Lung (tissue), 12 donors: ENCODE measurements around the gene GBE1. TPM values are rescaled to one million over a fixed set of nuclear protein-coding genes. Genes with fewer than 3 reads are reported as not detected.
"Not testable (repeated sequence)": the region's sequence is repeated elsewhere in the genome, so short reads cannot be mapped to it uniquely, and the experiment has no call there.

Experiments
- ATAC-seq: fragments of 200-7000 bp; cut with Tn5 transposase; one replicate; pipeline ENCODE4 v1.9.1; 2020; ENCODE audit warnings: moderate number of reproducible peaks; ENCODE audit not compliant: insufficient read depth, low FRiP score
- DNase-seq, 3 donors: peaks; one replicate each; pipeline ENCODE4 v3.0.0-alpha.2; 2013 to 2017
- H3K27ac ChIP-seq, 2 donors: one replicate each; pipeline ENCODE4 v1.5.1; 2013; ENCODE audit warnings: mild to moderate bottlenecking in 2 of 2, moderate library complexity in 2 of 2, control low read depth in 1 of 2, inconsistent platforms in 1 of 2, low read depth in 1 of 2, low read length in 1 of 2
- H3K27me3 ChIP-seq, 3 donors: one replicate each; pipeline ENCODE4 v1.5.1; 2013; ENCODE audit warnings: low read length in 2 of 3; ENCODE audit not compliant: control insufficient read depth in 3 of 3, insufficient read depth in 3 of 3
- H3K36me3 ChIP-seq, 4 donors: one replicate each; pipeline ENCODE4 v1.5.1; 2013; ENCODE audit warnings: low read length in 4 of 4, mild to moderate bottlenecking in 1 of 4, moderate library complexity in 1 of 4; ENCODE audit not compliant: control insufficient read depth in 4 of 4, insufficient read depth in 4 of 4
- H3K4me1 ChIP-seq, 5 donors: one replicate each; pipeline ENCODE4 v1.5.1; 2013; ENCODE audit warnings: low read length in 5 of 5, mild to moderate bottlenecking in 2 of 5, moderate library complexity in 1 of 5; ENCODE audit not compliant: control insufficient read depth in 5 of 5, insufficient read depth in 5 of 5
- H3K4me3 ChIP-seq: one replicate; pipeline ENCODE4 v1.5.1; 2013; ENCODE audit warnings: mild to moderate bottlenecking, control low read depth, moderate library complexity
- H3K9ac ChIP-seq, 2 donors: one replicate each; pipeline ENCODE4 v1.5.1; 2013; ENCODE audit warnings: low read length in 2 of 2, control low read depth in 1 of 2; ENCODE audit not compliant: insufficient read depth in 1 of 2
- H3K9me3 ChIP-seq, 4 donors: one replicate each; pipeline ENCODE4 v1.5.1; 2013; ENCODE audit warnings: low read length in 3 of 4, mild to moderate bottlenecking in 1 of 4, moderate library complexity in 1 of 4; ENCODE audit not compliant: control insufficient read depth in 4 of 4, insufficient read depth in 3 of 4
- WGBS, 2 donors: extraction: QIAGEN DNeasy Blood & Tissue Kit; methylation state at CpG; one replicate each; pipeline ENCODE4 v1.1.7; 2013; 5-methylcytosine and 5-hydroxymethylcytosine counted together
- polyA plus RNA-seq, 2 donors: library from polyadenylated mRNA; stranded (reverse); fragments of 200-250 nt; gene quantifications; one replicate each; pipeline ENCODE4 v1.2.1, GENCODE V29; 2013
- total RNA-seq, 2 donors: library from RNA; depleted of rRNA in 1 of 2; stranded (reverse); fragments of >200 nt in 1 of 2; gene quantifications; one replicate each; pipeline ENCODE4 v1.2.1, GENCODE V29; 2014 to 2021
- TF ChIP-seq, protein P1 (sequence below): IDR thresholded peaks from 2 replicates; pipeline ENCODE4 v1.5.1; 2012; ENCODE audit warnings: mild to moderate bottlenecking; ENCODE audit errors: control extremely low read depth, extremely low read depth
- donor health status: control.
- donor health status: control.
- donor health status: Bipolar disorder and iron deficiency.
- donor health status: healthy.
- donor health status: DM: yes; HTN: yes; CAD: no.

GBE1 gene
- total and polyA plus RNA-seq, 4 donors, result 10.5 to 39.1 (median 31.6) TPM

DNA sequence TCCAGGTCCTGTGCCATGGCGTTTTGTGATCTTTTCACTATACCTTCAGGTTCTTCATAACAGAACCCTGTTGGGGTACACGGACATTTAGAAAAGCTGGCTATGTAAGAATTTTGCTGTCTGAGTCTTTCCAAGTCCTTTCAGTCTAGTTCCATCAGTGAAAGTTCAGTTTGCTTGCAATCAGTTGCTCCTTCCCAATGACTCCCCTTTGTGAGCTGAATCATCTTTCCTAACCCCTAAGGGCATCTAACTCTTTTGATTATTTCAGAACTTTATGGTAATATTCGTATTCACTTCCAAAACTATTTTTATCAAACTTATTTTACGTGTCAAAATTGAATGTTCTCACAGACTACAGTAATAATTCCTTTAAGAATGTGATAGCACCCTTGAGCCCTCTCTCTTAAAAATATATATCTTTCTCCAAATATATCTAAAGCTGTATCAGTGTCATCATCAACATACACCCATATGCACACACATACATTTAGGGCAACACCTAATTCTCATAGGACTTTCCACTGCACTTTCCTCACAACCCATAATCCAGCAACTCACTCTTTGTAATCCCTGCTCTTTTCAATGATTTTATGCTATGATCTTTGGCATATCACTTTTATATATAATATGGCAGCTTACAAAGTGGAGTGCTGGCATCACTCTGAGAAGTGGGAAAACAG is 263.7 kb downstream of the GBE1 start:
- TF ChIP-seq, protein P1, sequence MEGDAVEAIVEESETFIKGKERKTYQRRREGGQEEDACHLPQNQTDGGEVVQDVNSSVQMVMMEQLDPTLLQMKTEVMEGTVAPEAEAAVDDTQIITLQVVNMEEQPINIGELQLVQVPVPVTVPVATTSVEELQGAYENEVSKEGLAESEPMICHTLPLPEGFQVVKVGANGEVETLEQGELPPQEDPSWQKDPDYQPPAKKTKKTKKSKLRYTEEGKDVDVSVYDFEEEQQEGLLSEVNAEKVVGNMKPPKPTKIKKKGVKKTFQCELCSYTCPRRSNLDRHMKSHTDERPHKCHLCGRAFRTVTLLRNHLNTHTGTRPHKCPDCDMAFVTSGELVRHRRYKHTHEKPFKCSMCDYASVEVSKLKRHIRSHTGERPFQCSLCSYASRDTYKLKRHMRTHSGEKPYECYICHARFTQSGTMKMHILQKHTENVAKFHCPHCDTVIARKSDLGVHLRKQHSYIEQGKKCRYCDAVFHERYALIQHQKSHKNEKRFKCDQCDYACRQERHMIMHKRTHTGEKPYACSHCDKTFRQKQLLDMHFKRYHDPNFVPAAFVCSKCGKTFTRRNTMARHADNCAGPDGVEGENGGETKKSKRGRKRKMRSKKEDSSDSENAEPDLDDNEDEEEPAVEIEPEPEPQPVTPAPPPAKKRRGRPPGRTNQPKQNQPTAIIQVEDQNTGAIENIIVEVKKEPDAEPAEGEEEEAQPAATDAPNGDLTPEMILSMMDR, result no peak

DNA sequence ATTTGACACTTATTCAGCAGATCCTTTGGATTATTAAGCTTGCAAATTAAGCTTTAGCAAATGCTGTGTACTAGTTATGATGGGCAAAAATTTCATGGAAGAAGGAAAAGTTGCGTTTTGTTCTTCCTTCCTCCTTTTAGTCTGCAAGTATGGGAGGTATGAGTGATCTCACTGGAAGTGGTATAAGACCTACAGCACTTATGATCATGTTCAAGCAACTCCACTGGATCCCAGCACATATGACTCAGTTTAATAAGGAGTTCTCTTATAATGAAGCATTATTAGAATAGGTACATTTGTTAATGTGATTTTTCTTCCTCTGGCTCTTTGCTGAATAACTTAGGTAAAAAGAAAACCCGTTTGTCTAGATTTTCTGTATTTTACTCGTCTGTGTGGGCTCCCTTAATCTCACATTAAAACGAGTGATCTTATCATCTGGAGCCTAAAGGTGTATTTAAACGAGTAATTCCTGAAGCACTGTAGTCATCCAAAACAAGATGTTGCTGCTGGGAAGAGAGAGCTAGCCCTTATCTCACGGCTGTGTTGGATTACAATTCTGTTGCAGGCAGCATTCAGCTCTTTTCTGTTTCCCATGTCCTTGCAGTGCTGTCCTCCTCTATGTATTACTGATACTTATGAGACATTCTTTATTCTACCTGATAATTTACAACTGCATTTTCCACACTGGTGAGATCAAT is 264.9 kb downstream of the GBE1 start:
- 74 to 80% methylated on average over 6 of the region's 6 CpGs for WGBS, 2 donors
- DNase-seq, result peak in 1 of 3 donors; percentile 6

More for the DNA sequence above, 263.7 kb downstream of the GBE1 start:
- 92 to 97% methylated on average over 4 of the region's 4 CpGs for WGBS, 2 donors
- Histone ChIP-seq H3K4me1 (peaks cover 0 to 10% (median 0%) of the 10 kb centered on the region in 5 donors), H3K27me3 (no peaks in the 10 kb centered on the region), H3K36me3 (peaks cover 0 to 25% (median 0%) of the 10 kb centered on the region in 4 donors), H3K27ac (no peak overlapping the region), H3K4me3 (no peak overlapping the region), H3K9me3 (no peaks in the 10 kb centered on the region), H3K9ac (no peak overlapping the region)
- DNase-seq (no peak), ATAC-seq (no peak)

DNA sequence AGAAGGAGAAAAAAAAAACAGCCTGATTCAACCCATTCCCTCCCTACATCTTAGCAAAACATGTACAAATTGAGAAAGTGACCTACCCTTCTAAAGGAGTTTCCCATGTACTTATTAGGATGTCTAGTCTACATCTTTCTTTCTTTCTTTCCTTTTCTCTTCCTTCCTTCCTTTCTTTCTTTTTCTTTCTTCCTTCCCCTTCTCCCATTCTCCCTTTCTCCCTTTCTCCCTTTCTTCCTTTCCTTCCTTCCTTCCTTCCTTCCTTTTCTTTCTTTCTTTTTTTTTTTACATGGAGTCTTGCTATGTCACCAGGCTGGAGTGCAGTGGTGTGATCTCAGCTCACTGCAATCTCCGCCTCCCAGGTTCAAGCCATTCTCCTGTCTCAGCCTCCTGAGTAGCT is 269.0 kb downstream of the GBE1 start:
- peak; percentile 21 for ATAC-seq
- Histone ChIP-seq H3K27ac (peak overlapping the region in 1 of 2 donors; percentile 14), H3K4me1 (peaks cover 0 to 20% (median 5%) of the 10 kb centered on the region in 5 donors), H3K36me3 (peaks cover 0 to 11% (median 0%) of the 10 kb centered on the region in 4 donors)
- H3K9ac ChIP-seq, H3K27me3 ChIP-seq, H3K4me3 ChIP-seq, DNase-seq, H3K9me3 ChIP-seq: not testable (repeated sequence)
- WGBS, 2 donors, result 97 to 100% methylated on average over 1 of the region's 1 CpG

More for the DNA sequence above, 264.9 kb downstream of the GBE1 start:
- Histone ChIP-seq H3K27me3 (no peaks in the 10 kb centered on the region), H3K36me3 (peaks cover 0 to 25% (median 0%) of the 10 kb centered on the region in 4 donors), H3K9ac (no peak overlapping the region), H3K27ac (no peak overlapping the region), H3K4me3 (no peak overlapping the region), H3K9me3 (no peaks in the 10 kb centered on the region), H3K4me1 (peaks cover 0 to 10% (median 0%) of the 10 kb centered on the region in 5 donors)
- TF ChIP-seq, protein P1, result no peak
- no peak for ATAC-seq

DNA sequence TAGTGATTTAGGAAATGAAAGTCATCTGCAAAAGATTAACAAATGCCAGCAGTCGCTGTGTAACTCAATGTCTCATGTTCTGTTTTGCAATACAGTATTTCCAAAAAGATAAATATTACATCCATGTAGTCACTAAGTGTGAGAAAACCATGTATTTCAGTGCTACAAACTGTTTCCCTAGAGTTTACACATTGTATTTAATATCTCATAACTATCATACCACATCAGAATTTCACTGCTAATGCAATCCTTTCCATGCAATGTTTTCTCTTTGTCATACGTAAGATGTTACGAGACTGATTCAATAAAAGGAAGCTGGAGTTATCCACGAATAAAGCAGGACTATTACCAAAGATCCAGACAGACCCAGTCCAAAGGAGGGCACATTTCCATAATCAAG is 269.4 kb downstream of the GBE1 start:
- TF ChIP-seq, protein P1, result no peak
- peak in 2 of 3 donors; percentile 64 to 73 for DNase-seq
- H3K4me3 ChIP-seq, result no peak overlapping the region
- peak; percentile 22 for ATAC-seq
- peak overlapping the region in 1 of 2 donors; percentile 46 for H3K9ac ChIP-seq
- WGBS, 2 donors, result 15 to 55% methylated on average over 4 of the region's 4 CpGs
- H3K9me3 ChIP-seq, result no peaks in the 10 kb centered on the region
- H3K27me3 ChIP-seq, result no peaks in the 10 kb centered on the region
- peaks cover 0 to 20% (median 4%) of the 10 kb centered on the region in 5 donors for H3K4me1 ChIP-seq
- H3K27ac ChIP-seq, result no peak overlapping the region
- peaks cover 0 to 8% (median 0%) of the 10 kb centered on the region in 4 donors for H3K36me3 ChIP-seq
